GM19025 (cell line): ENCODE measurements around the gene SOHLH2.

Source experiments
- ATAC-seq: cut with Tn5 transposase; IDR thresholded peaks from one replicate; pipeline ENCODE4 v1.9.1; 2021; ENCODE audit warnings: mild to moderate bottlenecking, low read depth, moderate library complexity; ENCODE audit not compliant: unreplicated experiment

Gene SOHLH2, protein sequence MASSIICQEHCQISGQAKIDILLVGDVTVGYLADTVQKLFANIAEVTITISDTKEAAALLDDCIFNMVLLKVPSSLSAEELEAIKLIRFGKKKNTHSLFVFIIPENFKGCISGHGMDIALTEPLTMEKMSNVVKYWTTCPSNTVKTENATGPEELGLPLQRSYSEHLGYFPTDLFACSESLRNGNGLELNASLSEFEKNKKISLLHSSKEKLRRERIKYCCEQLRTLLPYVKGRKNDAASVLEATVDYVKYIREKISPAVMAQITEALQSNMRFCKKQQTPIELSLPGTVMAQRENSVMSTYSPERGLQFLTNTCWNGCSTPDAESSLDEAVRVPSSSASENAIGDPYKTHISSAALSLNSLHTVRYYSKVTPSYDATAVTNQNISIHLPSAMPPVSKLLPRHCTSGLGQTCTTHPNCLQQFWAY

DNA sequence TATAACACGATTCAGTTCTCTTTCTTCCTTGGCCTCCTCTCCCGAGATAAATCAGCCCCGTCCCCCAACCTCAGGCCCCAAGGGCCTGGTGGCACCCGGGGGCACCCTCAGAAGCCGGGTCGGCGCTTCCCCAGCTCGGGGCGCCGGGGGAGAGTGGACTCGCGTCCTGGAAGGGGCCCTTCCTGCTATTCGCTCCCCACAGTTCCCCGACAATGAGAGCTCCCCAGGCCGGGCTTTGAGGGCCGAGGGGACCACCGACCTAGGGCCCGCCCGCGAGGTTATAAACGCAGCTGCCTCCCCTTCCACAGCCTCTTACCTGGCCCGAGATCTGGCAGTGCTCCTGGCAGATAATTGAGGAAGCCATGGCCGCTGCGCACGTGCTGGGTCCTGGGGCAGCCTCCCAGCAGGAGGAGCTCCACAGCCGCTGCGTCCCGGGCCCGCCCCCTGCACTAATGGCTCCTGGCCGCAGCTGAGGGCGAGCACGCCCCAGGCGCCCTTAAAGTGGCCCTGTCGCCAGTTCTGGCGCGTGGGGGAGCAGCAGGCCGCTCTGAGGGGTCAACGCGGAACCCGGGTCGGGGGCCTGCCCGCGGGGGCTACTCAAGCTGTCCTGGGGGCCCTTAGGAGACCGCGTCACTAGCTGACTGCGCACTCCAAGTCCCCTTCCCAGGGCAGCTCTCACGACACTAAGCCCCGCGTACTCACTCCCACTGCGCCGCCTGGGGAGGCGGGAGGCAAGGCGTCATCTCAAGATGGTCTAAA lies at the start of gene SOHLH2:
TSS of gene SOHLH2 (minus strand) at position 394 of the 759 bp plus-strand sequence. CDS start at position 364, 30 bp downstream.
- ATAC-seq: no peak

GRCh38 chr13:36261976-36262375 lies 47.6 kb upstream of the SOHLH2 start:
- no peak for ATAC-seq

DNA sequence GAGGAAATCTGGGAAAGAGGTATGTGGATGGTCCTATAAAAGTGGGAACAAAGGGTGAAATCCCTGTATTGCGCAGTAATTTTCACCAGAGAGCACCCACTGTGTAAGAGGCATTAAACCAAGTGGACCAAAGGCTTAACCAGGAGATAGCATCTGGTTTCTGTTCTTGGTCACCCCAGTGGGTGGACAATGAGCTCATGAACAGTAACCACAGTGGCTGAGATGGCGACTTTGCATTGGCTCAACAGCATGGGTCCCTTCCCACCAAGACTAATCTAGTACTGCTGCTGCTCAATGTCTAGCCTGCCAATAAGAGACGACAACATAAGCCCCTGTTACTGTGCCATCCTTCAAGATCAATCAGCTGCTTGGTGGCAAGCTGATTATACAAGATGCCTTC lies 46.7 kb upstream of the SOHLH2 start:
- ATAC-seq: no peak

DNA sequence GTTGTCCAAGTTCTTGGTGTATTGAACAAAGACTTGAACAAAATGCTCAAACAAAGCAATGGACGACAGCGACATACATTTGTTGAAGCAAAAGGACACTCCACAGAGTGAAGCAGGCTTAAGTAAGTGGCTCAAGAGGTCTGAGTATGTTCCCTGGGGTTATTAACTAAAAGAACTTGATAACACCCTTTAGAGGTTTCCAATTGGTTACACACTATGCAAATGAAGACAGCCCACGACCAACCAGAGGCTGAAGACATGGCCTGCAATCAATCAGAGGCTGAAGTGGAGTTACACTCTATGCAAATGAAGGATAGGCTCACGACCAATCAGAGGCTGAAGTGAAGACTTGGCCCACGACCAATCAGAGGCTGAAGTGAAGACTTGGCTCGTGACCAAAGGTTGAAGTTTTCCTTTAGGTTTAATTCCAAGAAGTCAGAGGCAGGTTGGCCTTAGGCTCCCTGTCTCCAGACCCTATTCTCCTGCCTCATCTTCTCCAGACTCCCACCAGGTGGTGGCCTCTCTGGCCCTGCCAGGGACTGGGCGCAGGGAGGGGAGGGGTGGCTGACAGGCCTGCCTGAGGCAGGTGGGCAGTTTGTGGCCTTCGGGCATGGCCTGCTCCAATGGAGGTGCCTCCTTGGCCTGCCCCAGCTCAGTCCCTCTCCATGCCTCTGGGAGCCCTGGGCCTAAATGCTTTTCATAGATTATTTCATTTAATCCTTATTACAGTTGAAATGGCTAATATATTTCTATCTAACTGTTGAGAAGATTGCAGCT lies 45.2 kb upstream of the SOHLH2 start:
- ATAC-seq: no peak

GRCh38 chr13:36258831-36259230 lies 44.5 kb upstream of the SOHLH2 start:
- ATAC-seq: no peak

- no peak for ATAC-seq
Measured at GRCh38 chr13:36251526-36251925, 37.2 kb upstream of the SOHLH2 start.

- ATAC-seq: no peak
Measured at GRCh38 chr13:36251017-36251416, 36.7 kb upstream of the SOHLH2 start.

DNA sequence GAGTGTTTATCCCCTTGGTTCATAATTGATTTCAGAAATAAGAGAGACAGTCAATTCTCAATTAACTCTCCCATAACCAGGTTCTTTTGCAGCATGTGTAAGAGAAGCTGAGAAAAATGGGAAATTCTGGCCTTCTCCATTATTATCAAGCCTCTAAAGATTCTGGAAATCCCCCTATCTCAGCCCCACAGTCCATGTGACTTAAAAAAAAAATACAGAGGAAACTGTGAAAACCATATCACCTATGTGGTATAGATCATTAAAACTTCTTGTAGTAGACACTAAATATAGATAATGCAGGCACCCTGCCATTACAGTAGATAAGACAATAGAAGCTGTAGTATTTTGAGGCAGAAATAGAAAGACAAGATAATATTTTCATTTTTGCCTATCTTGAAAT lies 34.3 kb upstream of the SOHLH2 start:
- ATAC-seq: no peak

DNA sequence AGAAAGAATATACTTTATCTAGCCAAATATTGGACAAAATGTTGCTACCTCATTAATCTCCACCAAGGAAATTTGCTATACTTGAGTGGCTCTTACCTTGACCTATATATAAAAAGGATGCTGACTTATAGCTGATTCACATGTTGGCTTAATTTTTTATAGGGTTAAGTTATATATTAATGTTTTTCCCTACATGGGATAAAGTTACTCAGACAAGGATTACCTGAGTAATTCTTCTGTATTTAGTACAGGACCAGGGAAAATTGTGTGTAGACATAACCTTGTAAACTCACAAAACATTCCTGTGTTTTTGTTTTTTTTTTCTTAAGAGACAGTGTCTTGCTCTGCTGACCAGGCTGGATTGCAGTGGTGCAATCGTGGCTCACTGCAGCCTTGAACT lies 30.6 kb upstream of the SOHLH2 start:
- ATAC-seq: no peak

DNA sequence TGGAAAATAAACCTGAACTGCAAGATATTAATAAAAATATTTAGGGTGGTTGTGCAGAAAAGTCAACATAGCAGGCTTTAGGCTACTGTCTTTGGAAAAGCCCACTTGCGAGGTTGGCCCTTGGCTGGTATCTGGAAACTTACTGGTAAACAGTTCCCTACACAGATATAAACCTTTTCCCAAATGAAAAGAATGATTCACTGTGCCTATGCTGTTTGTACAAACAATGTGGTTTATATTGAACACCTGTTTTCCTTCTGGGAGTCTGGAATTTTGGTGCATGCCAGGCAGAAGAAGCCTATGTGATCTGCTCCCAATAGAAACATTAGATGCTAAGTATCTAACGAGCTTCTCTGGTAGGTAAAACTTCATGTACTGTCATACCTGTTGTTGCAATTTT lies 29.7 kb upstream of the SOHLH2 start:
- ATAC-seq: no peak

DNA sequence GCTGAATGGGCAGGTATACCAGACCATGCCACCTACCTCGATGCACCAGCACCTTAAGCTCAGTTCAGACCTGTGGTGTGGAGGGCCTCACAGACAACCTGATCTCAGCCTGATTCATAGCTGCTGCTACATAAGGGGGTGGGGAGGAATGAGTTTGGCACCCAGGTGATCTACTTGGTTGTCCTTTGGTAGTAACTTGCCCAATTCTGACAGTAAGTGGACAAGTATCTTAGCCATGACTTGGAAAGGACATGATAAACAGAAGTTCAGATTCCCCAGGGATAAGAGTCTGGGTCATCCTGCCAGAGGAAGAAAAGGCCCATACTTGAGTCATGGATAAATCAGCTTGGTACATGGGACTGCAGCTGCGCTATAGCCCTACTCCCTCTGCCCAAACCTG lies 28.4 kb upstream of the SOHLH2 start:
- no peak for ATAC-seq

GRCh38 chr13:36231236-36231635 lies 16.9 kb upstream of the SOHLH2 start:
- no peak for ATAC-seq

DNA sequence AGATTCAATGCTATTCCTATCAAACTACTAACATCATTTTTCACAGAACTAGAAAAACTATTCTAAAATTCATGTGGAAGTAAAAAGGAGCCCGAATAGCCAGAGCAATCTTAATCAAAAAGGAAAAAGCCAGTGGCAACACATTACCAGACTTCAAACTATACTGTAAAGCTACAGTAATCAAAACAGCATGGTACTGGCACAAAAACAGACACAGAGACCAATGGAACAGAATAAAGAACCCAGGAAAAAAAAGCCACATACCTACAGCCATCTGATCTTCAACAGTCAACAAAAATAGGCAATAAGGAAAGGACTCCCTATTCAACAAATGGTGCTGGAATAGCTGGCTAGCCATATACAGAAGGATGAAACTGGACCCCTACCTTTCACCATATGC lies 10.4 kb upstream of the SOHLH2 start:
- no peak for ATAC-seq

DNA sequence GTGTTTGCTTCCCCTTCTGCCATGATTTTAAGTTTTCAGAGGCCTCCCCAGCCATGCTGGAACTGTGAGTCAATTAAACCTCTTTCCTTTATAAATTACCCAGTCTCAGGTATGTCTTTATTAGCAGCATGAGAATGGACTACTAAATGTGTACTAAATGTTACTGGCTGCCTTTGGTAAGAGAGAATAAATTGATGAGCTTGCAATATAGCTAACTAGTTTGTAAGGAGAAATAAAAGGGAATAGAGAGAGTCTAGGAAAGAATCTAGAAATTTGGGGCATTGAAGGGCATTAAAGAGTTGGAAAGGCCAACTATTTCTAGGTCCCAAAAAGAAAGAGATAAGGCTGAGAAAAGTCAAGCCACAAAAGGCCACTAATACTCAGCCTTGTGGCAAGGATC lies 5.5 kb upstream of the SOHLH2 start:
- ATAC-seq: no peak

GRCh38 chr13:36217456-36217855 lies 3.1 kb upstream of the SOHLH2 start:
- no peak for ATAC-seq

DNA sequence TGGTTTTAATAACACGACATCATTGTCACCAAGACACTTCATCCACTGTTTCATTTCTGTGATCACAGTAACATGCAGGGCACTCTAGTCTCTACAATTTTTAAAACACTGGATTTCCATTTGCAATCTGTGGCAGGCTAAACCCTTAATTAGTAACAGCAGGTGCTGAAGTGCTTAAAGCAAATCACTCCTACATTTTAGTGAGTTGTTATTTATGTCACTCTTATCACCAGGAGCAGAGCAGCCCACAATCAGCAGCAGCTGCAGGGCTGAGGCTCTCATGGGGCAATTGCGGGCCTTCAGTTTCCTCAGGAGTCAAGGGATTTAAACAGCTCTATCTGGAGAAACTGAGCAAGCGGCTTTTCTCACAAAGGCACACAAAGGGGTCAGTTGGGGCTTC lies 1.6 kb downstream of the SOHLH2 start:
- ATAC-seq: no peak

- ATAC-seq: no peak
Measured at GRCh38 chr13:36211567-36211966, 2.8 kb downstream of the SOHLH2 start.

GRCh38 chr13:36210738-36211137 lies 3.6 kb downstream of the SOHLH2 start:
- ATAC-seq: no peak

GRCh38 chr13:36207672-36208071 lies 6.7 kb downstream of the SOHLH2 start:
- ATAC-seq: no peak

DNA sequence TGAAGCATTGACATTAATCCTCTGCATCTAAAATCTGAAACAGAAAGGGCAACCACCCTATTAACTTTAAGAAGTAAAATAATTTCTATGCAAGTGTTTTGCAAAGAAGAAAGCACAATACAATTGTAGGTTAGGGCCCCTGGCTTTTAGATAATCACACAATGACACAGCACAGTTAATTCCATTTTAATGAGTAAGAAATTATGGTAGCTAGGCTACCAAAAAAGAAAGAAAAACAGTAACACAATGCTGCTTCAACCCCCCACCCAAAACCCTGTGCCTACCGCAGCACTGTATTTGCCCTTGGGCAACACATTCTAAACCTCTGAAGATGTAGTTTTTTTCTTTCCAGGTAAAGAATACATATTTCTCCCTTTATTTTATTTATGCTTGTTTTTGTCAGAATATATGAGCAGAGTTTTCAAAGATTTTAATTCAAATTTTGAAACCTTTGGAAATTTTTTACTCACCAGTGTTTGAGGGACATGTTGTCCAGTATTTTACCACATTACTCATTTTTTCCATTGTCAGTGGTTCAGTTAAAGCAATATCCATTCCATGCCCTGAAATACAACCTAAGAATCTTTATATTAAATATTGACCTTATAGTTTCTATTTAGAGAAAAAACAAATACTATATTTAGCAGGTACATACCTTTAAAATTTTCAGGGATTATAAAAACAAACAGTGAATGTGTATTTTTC lies 21.1 kb downstream of the SOHLH2 start:
- no peak for ATAC-seq
